Body of pancreas (tissue), 4 donors: Measurements from ENCODE around the gene AMIGO3. TPM values are rescaled to one million over a fixed set of nuclear protein-coding genes. Genes with fewer than 3 reads are reported as not detected.

Source experiments
- ATAC-seq: fragments of 150-250 bp; one replicate; pipeline ENCODE4 v1.9.1; 2016
- DNase-seq, 4 donors: peaks; one replicate each; pipeline ENCODE4 v3.0.0-alpha.2; 2019
- H3K27ac ChIP-seq, 4 donors: fragments of 200-600 bp; sonication (generic); 1 replicate in 3 of 4; 2 replicates in 1 of 4; pipeline versions ENCODE4 v1.5.1 to v1.6.1; 2016 to 2019; ENCODE audit warnings: mild to moderate bottlenecking in 1 of 4, mixed read lengths in 1 of 4, moderate library complexity in 1 of 4
- H3K27me3 ChIP-seq, 2 donors: fragments of 200-600 bp; sonication (generic); one replicate each; pipeline ENCODE4 v1.6.0; 2016; ENCODE audit warnings: mild to moderate bottlenecking in 1 of 2
- H3K36me3 ChIP-seq, 2 donors: fragments of 200-600 bp; sonication (generic); replicated peaks in 1 of 2; 2 replicates each; pipeline ENCODE4 v1.5.1; 2016; ENCODE audit warnings: low read depth in 2 of 2; ENCODE audit not compliant: insufficient read depth in 1 of 2
- H3K4me1 ChIP-seq: fragments of 200-600 bp; sonication (generic); one replicate; pipeline ENCODE4 v1.6.0; 2016
- H3K4me3 ChIP-seq, 2 donors: fragments of 200-600 bp; sonication (generic); 1 replicate in 1 of 2; 2 replicates in 1 of 2; pipeline ENCODE4 v1.5.1; 2016 to 2019
- H3K9me3 ChIP-seq, 3 donors: fragments of 200-600 bp; sonication (generic); 1 replicate in 2 of 3; 2 replicates in 1 of 3; pipeline ENCODE4 v1.5.1; 2016
- POLR2A ChIP-seq, 3 donors: fragments of 450-650 bp; IDR thresholded peaks; one replicate each; pipeline ENCODE4 v1.6.1; 2016; ENCODE audit warnings: antibody characterized with exemption in 3 of 3, mild to moderate bottlenecking in 2 of 3
- WGBS, 2 donors: methylation state at CpG; one replicate each; pipeline ENCODE4 v1.1.5; 2017; 5-methylcytosine and 5-hydroxymethylcytosine counted together
- intact Hi-C: fragments of 100-400 bp; cut with DNase I; formaldehyde crosslinking; loops from one replicate; pipeline ENCODE4 v1.15.1; 2023
- total RNA-seq, 2 donors: library from RNA; depleted of rRNA; stranded (reverse); fragments of >200 nt; gene quantifications; one replicate each; pipeline ENCODE4 v1.1.0, GENCODE V29; 2016
- TF ChIP-seq, protein P1 (sequence below), 7 experiments: fragments of 450-650 bp in 4 of 7; fragments of 200-600 bp in 3 of 7; sonication (generic) in 3 of 7; IDR thresholded peaks; one replicate each; pipeline ENCODE4 v1.5.1; 2016 to 2019; ENCODE audit warnings: antibody characterized with exemption in 7 of 7

The AMIGO3 gene, protein sequence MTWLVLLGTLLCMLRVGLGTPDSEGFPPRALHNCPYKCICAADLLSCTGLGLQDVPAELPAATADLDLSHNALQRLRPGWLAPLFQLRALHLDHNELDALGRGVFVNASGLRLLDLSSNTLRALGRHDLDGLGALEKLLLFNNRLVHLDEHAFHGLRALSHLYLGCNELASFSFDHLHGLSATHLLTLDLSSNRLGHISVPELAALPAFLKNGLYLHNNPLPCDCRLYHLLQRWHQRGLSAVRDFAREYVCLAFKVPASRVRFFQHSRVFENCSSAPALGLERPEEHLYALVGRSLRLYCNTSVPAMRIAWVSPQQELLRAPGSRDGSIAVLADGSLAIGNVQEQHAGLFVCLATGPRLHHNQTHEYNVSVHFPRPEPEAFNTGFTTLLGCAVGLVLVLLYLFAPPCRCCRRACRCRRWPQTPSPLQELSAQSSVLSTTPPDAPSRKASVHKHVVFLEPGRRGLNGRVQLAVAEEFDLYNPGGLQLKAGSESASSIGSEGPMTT
- total RNA-seq: 1 to 10 TPM; 2.0 to 2.1 TPM

DNA sequence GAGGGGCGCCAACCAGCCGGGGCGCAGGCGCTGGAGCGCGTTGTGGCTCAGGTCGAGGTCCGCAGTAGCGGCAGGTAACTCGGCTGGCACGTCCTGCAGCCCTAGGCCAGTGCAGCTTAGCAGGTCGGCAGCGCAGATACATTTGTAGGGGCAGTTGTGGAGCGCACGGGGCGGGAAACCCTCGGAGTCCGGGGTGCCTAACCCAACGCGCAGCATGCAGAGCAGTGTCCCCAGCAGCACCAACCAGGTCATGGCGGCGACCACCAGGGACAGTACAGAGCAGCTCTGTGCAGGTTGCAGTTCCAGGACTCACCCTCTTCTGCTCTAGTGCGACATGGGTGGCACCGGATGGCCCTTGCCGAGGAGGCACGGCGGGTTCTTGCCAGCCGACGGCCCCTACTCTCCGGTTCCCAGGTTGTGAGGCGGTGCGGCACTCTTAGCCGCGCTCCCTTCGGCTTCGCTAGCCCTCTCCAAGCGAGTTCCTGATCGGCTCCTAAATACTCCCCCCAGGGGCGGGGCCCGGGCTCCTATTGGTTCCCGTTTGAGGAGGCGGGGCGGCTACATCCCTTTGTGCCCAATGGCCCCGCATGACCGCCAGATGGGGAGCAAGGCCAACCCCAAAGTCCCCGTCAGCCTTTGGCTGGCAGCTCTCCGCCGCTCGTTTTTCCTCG, at the start of gene AMIGO3:
Gene AMIGO3 (minus strand): TSS at position 471 of the 671 bp plus-strand sequence. CDS start 219 bp downstream, at position 252.
- peak; percentile 71 for ATAC-seq
- Histone ChIP-seq H3K36me3 (peaks cover 0 to 4% of the 10 kb centered on the region in 2 donors), H3K4me1 (peaks cover 53% of the 10 kb centered on the region), H3K27ac (peak within 1 kb of the TSS; percentile 1 to 69 (median 59)), H3K9me3 (no peaks in the 10 kb centered on the region), H3K27me3 (no peaks in the 10 kb centered on the region), H3K4me3 (no peak within 1 kb of the TSS)
- peak; percentile 97 to 98 (median 98) for DNase-seq
- intact Hi-C loops: no loop called here
- WGBS, 2 donors: 1 to 2% methylated on average over 7 to 50 of the region's 50 CpGs
- peak; percentile 82 to 87 (median 84) for TF ChIP-seq POLR2A (IDR thresholded peaks at IDR 0.05)
- TF ChIP-seq, protein P1, sequence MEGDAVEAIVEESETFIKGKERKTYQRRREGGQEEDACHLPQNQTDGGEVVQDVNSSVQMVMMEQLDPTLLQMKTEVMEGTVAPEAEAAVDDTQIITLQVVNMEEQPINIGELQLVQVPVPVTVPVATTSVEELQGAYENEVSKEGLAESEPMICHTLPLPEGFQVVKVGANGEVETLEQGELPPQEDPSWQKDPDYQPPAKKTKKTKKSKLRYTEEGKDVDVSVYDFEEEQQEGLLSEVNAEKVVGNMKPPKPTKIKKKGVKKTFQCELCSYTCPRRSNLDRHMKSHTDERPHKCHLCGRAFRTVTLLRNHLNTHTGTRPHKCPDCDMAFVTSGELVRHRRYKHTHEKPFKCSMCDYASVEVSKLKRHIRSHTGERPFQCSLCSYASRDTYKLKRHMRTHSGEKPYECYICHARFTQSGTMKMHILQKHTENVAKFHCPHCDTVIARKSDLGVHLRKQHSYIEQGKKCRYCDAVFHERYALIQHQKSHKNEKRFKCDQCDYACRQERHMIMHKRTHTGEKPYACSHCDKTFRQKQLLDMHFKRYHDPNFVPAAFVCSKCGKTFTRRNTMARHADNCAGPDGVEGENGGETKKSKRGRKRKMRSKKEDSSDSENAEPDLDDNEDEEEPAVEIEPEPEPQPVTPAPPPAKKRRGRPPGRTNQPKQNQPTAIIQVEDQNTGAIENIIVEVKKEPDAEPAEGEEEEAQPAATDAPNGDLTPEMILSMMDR (IDR thresholded peaks at IDR 0.05): peak; percentile 42 to 92 (median 63)

DNA sequence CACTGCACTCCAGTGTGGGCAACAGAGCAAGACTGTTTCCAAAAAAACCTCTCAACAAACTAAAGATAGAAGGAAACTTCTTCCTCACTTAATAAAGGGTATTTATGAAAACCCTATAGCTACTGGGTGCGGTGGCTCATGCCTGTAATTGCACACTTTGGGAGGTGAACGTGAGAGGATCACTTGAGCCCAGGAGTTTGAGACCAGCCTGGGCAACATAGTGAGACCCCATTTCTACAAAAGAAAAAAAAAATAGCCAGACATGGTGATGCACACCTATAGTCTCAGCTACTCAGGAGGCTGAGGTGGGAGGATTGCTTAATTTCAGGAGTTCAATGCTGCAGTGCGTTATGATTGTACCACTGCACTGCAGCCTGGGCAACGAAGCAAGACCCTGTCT, 44.5 kb upstream of the AMIGO3 start:
- no peaks in the 10 kb centered on the region for H3K27me3 ChIP-seq
- H3K4me3 ChIP-seq: no peak overlapping the region
- H3K9me3 ChIP-seq: no peaks in the 10 kb centered on the region
- 97 to 99% methylated on average over 4 of the region's 4 CpGs for WGBS, 2 donors
- no peaks in the 10 kb centered on the region for H3K36me3 ChIP-seq
- ATAC-seq: no peak
- DNase-seq: no peak
- H3K4me1 ChIP-seq: peaks cover 10% of the 10 kb centered on the region
- intact Hi-C loops: no loop called here
- H3K27ac ChIP-seq: no peak overlapping the region
- TF ChIP-seq POLR2A (IDR thresholded peaks at IDR 0.05): no peak
- TF ChIP-seq, protein P1 (IDR thresholded peaks at IDR 0.05): no peak

DNA sequence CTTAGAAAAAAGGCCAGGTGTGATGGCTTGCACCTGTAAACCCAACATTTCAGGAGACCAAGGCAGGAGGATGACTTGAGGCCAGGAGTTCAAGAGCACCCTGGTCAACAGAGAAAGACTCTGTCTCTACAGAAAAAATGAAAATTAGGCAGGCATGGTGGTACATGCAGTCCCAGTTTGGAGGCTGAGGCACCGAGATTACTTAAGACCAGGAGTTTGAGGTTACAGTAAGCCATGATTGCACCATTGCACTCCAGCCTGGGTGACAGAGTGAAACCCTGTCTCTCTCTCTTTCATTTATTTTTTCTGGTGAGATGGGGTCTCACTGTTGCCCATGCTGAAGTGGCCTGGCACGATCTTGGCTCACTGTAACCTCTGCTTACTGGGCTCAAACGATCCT, 42.2 kb upstream of the AMIGO3 start:
- 75 to 82% methylated on average over 3 of the region's 3 CpGs for WGBS, 2 donors
- Histone ChIP-seq H3K4me3 (no peak overlapping the region), H3K27me3 (no peaks in the 10 kb centered on the region), H3K9me3 (no peaks in the 10 kb centered on the region), H3K36me3 (no peaks in the 10 kb centered on the region), H3K4me1 (peaks cover 9% of the 10 kb centered on the region), H3K27ac (no peak overlapping the region)
- TF ChIP-seq POLR2A (IDR thresholded peaks at IDR 0.05): no peak
- TF ChIP-seq, protein P1 (IDR thresholded peaks at IDR 0.05): no peak
- ATAC-seq: no peak
- intact Hi-C loops: no loop called here
- no peak for DNase-seq

DNA sequence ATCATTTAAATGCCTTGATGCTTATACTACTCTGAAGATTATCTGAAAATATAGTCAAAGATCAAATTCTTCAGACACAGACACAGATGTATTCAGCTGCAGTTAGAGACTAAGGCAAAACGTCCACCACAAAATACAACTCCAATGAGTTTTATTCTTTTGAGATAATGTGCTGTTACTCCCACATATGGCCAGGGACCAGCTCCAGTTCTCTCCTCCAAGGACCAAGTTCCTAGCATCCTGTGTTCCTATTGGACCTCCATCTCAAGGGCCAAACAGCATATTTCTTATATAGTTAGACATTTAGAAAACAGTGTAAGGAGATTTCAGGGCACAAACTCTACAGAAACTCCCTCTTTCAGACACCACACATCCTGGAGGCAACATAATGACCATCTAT, 39.7 kb upstream of the AMIGO3 start:
- Histone ChIP-seq H3K27ac (no peak overlapping the region), H3K4me1 (peaks cover 26% of the 10 kb centered on the region), H3K36me3 (no peaks in the 10 kb centered on the region), H3K9me3 (no peaks in the 10 kb centered on the region), H3K27me3 (no peaks in the 10 kb centered on the region), H3K4me3 (no peak overlapping the region)
- 50 to 64% methylated on average over 1 of the region's 1 CpG for WGBS, 2 donors
- ATAC-seq (no peak), DNase-seq (no peak)
- TF ChIP-seq, protein P1 (IDR thresholded peaks at IDR 0.05): no peak
- no peak for TF ChIP-seq POLR2A (IDR thresholded peaks at IDR 0.05)
- intact Hi-C loops: no loop called here
